GM19372 (cell line): ENCODE results near the gene SRPK2.
A peak's percentile ranks its signal among the peaks of the same experiment; 100 is the strongest.
"Not testable (repeated sequence)": the region's sequence is repeated elsewhere in the genome, so short reads cannot be mapped to it uniquely, and the experiment has no call there.

Experiments used
- ATAC-seq: cut with Tn5 transposase; IDR thresholded peaks from one replicate; pipeline ENCODE4 v1.9.1; 2021; ENCODE audit warnings: mild to moderate bottlenecking, low read depth, moderate library complexity; ENCODE audit not compliant: unreplicated experiment

Gene SRPK2

GRCh38 chr7:105377903-105378302 is 10.8 kb downstream of the SRPK2 start:
- no peak for ATAC-seq

- ATAC-seq = no peak
These were observed 11.7 kb downstream of the SRPK2 start for GRCh38 chr7:105376908-105377533.

- no peak for ATAC-seq
These were observed 18.8 kb downstream of the SRPK2 start for GRCh38 chr7:105369944-105370343.

- ATAC-seq = no peak
These were observed 21.3 kb downstream of the SRPK2 start for GRCh38 chr7:105367458-105367857.

- ATAC-seq = no peak
These were observed 22.9 kb downstream of the SRPK2 start for GRCh38 chr7:105365541-105366534.

- ATAC-seq = no peak
These were observed 24.0 kb downstream of the SRPK2 start for GRCh38 chr7:105364684-105365083.

GRCh38 chr7:105363657-105364056 is 25.1 kb downstream of the SRPK2 start:
- ATAC-seq = not testable (repeated sequence)

- not testable (repeated sequence) for ATAC-seq
These were observed 26.0 kb downstream of the SRPK2 start for GRCh38 chr7:105362685-105363084.

- not testable (repeated sequence) for ATAC-seq
These were observed 26.7 kb downstream of the SRPK2 start for GRCh38 chr7:105361995-105362394.

- not testable (repeated sequence) for ATAC-seq
These were observed 28.6 kb downstream of the SRPK2 start for GRCh38 chr7:105360149-105360548.

- no peak for ATAC-seq
These were observed 33.0 kb downstream of the SRPK2 start for GRCh38 chr7:105355701-105356100.

GRCh38 chr7:105354383-105354782 is 34.3 kb downstream of the SRPK2 start:
- ATAC-seq = no peak

- no peak for ATAC-seq
These were observed 34.9 kb downstream of the SRPK2 start for GRCh38 chr7:105353752-105354328.

GRCh38 chr7:105352901-105353668 is 35.6 kb downstream of the SRPK2 start:
- no peak for ATAC-seq

- peak; percentile 87 for ATAC-seq
These were observed 36.6 kb downstream of the SRPK2 start for GRCh38 chr7:105352018-105352612.

- no peak for ATAC-seq
These were observed 37.8 kb downstream of the SRPK2 start for GRCh38 chr7:105350906-105351305.

- ATAC-seq = not testable (repeated sequence)
These were observed 40.5 kb downstream of the SRPK2 start for GRCh38 chr7:105348177-105348576.

GRCh38 chr7:105346593-105347322 is 42.0 kb downstream of the SRPK2 start:
- ATAC-seq = no peak

- ATAC-seq = no peak
These were observed 42.6 kb downstream of the SRPK2 start for GRCh38 chr7:105346138-105346537.
